HCT116 (cell line): ENCODE results near the gene RHOU. TPM values are rescaled to one million over a fixed set of nuclear protein-coding genes. Genes with fewer than 3 reads are reported as not detected.

Experiments
- ATAC-seq: fragments of 200-7000 bp; cut with Tn5 transposase; 2 replicates; pipeline ENCODE4 v1.9.1; 2020; ENCODE audit warnings: mild to moderate bottlenecking, moderate library complexity
- BruUV-seq: library from RNA; stranded (reverse); fragments of 400-500 nt; replicated peaks from 2 replicates; lab custom pipeline; 2021; lab: Mats Ljungman, UMichigan
- CTCF ChIA-PET: fragments of 300-600 bp; sonication (Branson Sonifier 250); formaldehyde crosslinking; loops from one replicate; lab custom pipeline; 2021; ENCODE audit warnings: antibody characterized with exemption; lab: Charles Lee
- POLR2A ChIA-PET: fragments of 300-600, 350-600 bp; sonication (Branson Sonifier 250); formaldehyde crosslinking; loops from one replicate; lab custom pipeline; 2021; ENCODE audit warnings: antibody characterized with exemption; lab: Charles Lee
- RAD21 ChIA-PET, 2 experiments: fragments of 300-600 bp; sonication (Branson Sonifier 250); formaldehyde crosslinking; loops; one replicate each; lab custom pipeline; 2023; ENCODE audit warnings: low total read pairs in 2 of 2; ENCODE audit not compliant: uncharacterized antibody in 2 of 2, unreplicated experiment in 2 of 2, low non-redundant PET in 1 of 2; lab: Charles Lee
- DNase-seq: peaks from one replicate; pipeline ENCODE4 v3.0.0-alpha.2; 2010; ENCODE audit warnings: low read depth, low spot score
- H2AFZ ChIP-seq: fragments of 200-600 bp; shearing (Covaris generic), sonication (generic); 2 replicates; pipeline ENCODE4 v1.6.1; 2017; ENCODE audit warnings: low read depth, mixed run types, mixed read lengths, antibody characterized with exemption, low read length; ENCODE audit not compliant: poor library complexity, severe bottlenecking
- H3K27ac ChIP-seq: 2 replicates; pipeline ENCODE4 v1.5.1; 2012; ENCODE audit warnings: low read depth, low read length
- H3K27me3 ChIP-seq: fragments of 200-600 bp; sonication (generic); 2 replicates; pipeline ENCODE4 v1.6.1; 2016; ENCODE audit warnings: mixed run types, low read length, mixed read lengths; ENCODE audit not compliant: insufficient read depth
- H3K36me3 ChIP-seq, 2 experiments: fragments of 200-500 bp in 1 of 2; fragments of 200-600 bp in 1 of 2; sonication (Bioruptor generic) in 1 of 2; sonication (generic) in 1 of 2; 2 replicates each; pipeline versions ENCODE4 v1.5.1 to v1.6.1; 2014 to 2016; ENCODE audit warnings: low read length in 2 of 2, inconsistent platforms in 1 of 2, mixed read lengths in 1 of 2, mixed run types in 1 of 2; ENCODE audit not compliant: insufficient read depth in 2 of 2, control insufficient read depth in 1 of 2
- H3K4me1 ChIP-seq, 2 experiments: fragments of 200-600 bp in 1 of 2; sonication (generic) in 1 of 2; 2 replicates each; pipeline versions ENCODE4 v1.5.1 to v1.6.1; 2012 to 2017; ENCODE audit warnings: low read length in 2 of 2, inconsistent platforms in 1 of 2, mild to moderate bottlenecking in 1 of 2, mixed read lengths in 1 of 2, mixed run types in 1 of 2, moderate library complexity in 1 of 2; ENCODE audit not compliant: insufficient read depth in 2 of 2, control insufficient read depth in 1 of 2
- H3K4me2 ChIP-seq: fragments of 200-600 bp; sonication (generic); 2 replicates; pipeline ENCODE4 v1.6.1; 2017; ENCODE audit warnings: mixed run types, low read length, mixed read lengths
- H3K4me3 ChIP-seq, 2 experiments: fragments of 200-600 bp in 1 of 2; sonication (generic) in 1 of 2; replicated peaks in 1 of 2; 2 replicates each; pipeline ENCODE4 v1.5.1; 2011 to 2016; ENCODE audit warnings: low read length in 2 of 2, control low read depth in 1 of 2, low read depth in 1 of 2, mild to moderate bottlenecking in 1 of 2, mixed read lengths in 1 of 2, mixed run types in 1 of 2
- H3K79me2 ChIP-seq: fragments of 200-600 bp; sonication (generic); 2 replicates; pipeline ENCODE4 v1.6.1; 2017; ENCODE audit warnings: mild to moderate bottlenecking, mixed run types, low read length, moderate library complexity, mixed read lengths; ENCODE audit not compliant: insufficient read depth
- H3K9ac ChIP-seq: fragments of 200-600 bp; sonication (generic); 2 replicates; pipeline ENCODE4 v1.6.1; 2016; ENCODE audit warnings: low read length, mixed read lengths
- H3K9me2 ChIP-seq: fragments of 200-600 bp; sonication (generic), shearing (Covaris generic); 2 replicates; pipeline ENCODE4 v1.6.1; 2017; ENCODE audit warnings: mixed run types, mild to moderate bottlenecking, moderate library complexity; ENCODE audit not compliant: insufficient read depth
- H3K9me3 ChIP-seq, 2 experiments: fragments of 200-500 bp in 1 of 2; fragments of 200-600 bp in 1 of 2; sonication (Bioruptor generic) in 1 of 2; sonication (generic) in 1 of 2; 2 replicates each; pipeline ENCODE4 v1.6.1; 2014 to 2017; ENCODE audit warnings: low read length in 2 of 2, mixed read lengths in 2 of 2, inconsistent platforms in 1 of 2, low read depth in 1 of 2, mild to moderate bottlenecking in 1 of 2, mixed run types in 1 of 2, moderate library complexity in 1 of 2; ENCODE audit not compliant: control insufficient read depth in 1 of 2, insufficient read depth in 1 of 2
- H4K20me1 ChIP-seq: fragments of 200-600 bp; sonication (generic), shearing (Covaris generic); 2 replicates; pipeline ENCODE4 v1.6.1; 2017; ENCODE audit warnings: mixed run types, mild to moderate bottlenecking, moderate library complexity; ENCODE audit not compliant: insufficient read depth
- ATF3 ChIP-seq: IDR thresholded peaks from 2 replicates; pipeline ENCODE4 v1.6.1; 2012
- CBX3 ChIP-seq: IDR thresholded peaks from 2 replicates; pipeline ENCODE4 v1.6.1; 2012; ENCODE audit warnings: low read depth
- CTCF ChIP-seq, 3 experiments: fragments of 200-600 bp in 1 of 3; sonication (generic) in 1 of 3; IDR thresholded peaks in 2 of 3; conservative IDR thresholded peaks in 1 of 3; 2 replicates each; pipeline ENCODE4 v1.5.1; 2012 to 2017; ENCODE audit warnings: low read depth in 2 of 3, low read length in 2 of 3, antibody characterized with exemption in 1 of 3, borderline replicate concordance in 1 of 3, control low read depth in 1 of 3, mild to moderate bottlenecking in 1 of 3, mixed read lengths in 1 of 3, mixed run types in 1 of 3, moderate library complexity in 1 of 3; ENCODE audit not compliant: insufficient read depth in 1 of 3
- EGR1 ChIP-seq: IDR thresholded peaks from 2 replicates; pipeline ENCODE4 v1.6.1; 2012; ENCODE audit warnings: low read depth
- ELF1 ChIP-seq: IDR thresholded peaks from 2 replicates; pipeline ENCODE4 v1.6.1; 2012; ENCODE audit warnings: low read depth, borderline replicate concordance
- EZH2 ChIP-seq: fragments of 200-600 bp; sonication (generic); IDR thresholded peaks from 2 replicates; pipeline ENCODE4 v1.6.1; 2017; ENCODE audit warnings: antibody characterized with exemption, mixed run types
- EZH2phosphoT487 ChIP-seq: fragments of 200-600 bp; IDR thresholded peaks from 2 replicates; pipeline ENCODE4 v1.6.1; 2018; ENCODE audit warnings: antibody characterized with exemption, borderline replicate concordance
- JUND ChIP-seq: IDR thresholded peaks from 2 replicates; pipeline ENCODE4 v1.6.1; 2012
- POLR2A ChIP-seq: IDR thresholded peaks from 2 replicates; pipeline ENCODE4 v1.7.0; 2011; ENCODE audit warnings: borderline replicate concordance; ENCODE audit not compliant: insufficient read depth, insufficient read length; ENCODE audit errors: extremely low read depth
- POLR2AphosphoS5 ChIP-seq: IDR thresholded peaks from 2 replicates; pipeline ENCODE4 v1.6.1; 2011; ENCODE audit warnings: mild to moderate bottlenecking, low read depth, low read length, moderate library complexity
- RAD21 ChIP-seq: IDR thresholded peaks from 2 replicates; pipeline ENCODE4 v1.6.1; 2012; ENCODE audit warnings: low read depth, mild to moderate bottlenecking
- SP1 ChIP-seq: IDR thresholded peaks from 2 replicates; pipeline ENCODE4 v1.6.1; 2012; ENCODE audit warnings: low read depth
- SRF ChIP-seq: IDR thresholded peaks from 2 replicates; pipeline ENCODE4 v1.6.1; 2012; ENCODE audit warnings: low read depth
- TCF7L2 ChIP-seq: IDR thresholded peaks from 2 replicates; pipeline ENCODE4 v1.7.0; 2011; ENCODE audit warnings: borderline replicate concordance, inconsistent platforms; ENCODE audit not compliant: insufficient read depth, insufficient read length; ENCODE audit errors: extremely low read depth
- ZBTB33 ChIP-seq: IDR thresholded peaks from 2 replicates; pipeline ENCODE4 v1.6.1; 2011; ENCODE audit warnings: mild to moderate bottlenecking, low read length, moderate library complexity; ENCODE audit not compliant: insufficient replicate concordance; ENCODE audit errors: extremely low read depth
- ZFX ChIP-seq: fragments of 450-650 bp; IDR thresholded peaks from 2 replicates; pipeline ENCODE4 v1.6.1; 2017
- ZNF274 ChIP-seq: fragments of 200-500 bp; sonication (Bioruptor generic); IDR thresholded peaks from 2 replicates; pipeline ENCODE4 v1.6.1; 2014; ENCODE audit warnings: mild to moderate bottlenecking, low read depth, low read length, inconsistent platforms
- intact Hi-C: fragments of 100-400 bp; cut with micrococcal nuclease; formaldehyde crosslinking; loops from 2 replicates; pipeline ENCODE4 v1.10.0; 2022
- total RNA-seq: library from RNA; stranded (reverse); gene quantifications from one replicate; pipeline ENCODE4 v1.2.1, GENCODE V29; 2021; ENCODE audit not compliant: unreplicated experiment

Gene RHOU
- total RNA-seq, 1 experiment from 2014 or later: 4.0 TPM

- Histone ChIP-seq H2AFZ (no peak overlapping the region), H3K4me1 (no peaks in the 10 kb centered on the region), H3K36me3 (no peaks in the 10 kb centered on the region), H3K9me3 (no peaks in the 10 kb centered on the region), H3K9me2 (no peaks in the 10 kb centered on the region), H3K27me3 (peaks cover 5% of the 10 kb centered on the region; the same call in 1 of the 2 replicates), H4K20me1 (no peaks in the 10 kb centered on the region), H3K27ac (no peak overlapping the region), H3K9ac (no peak overlapping the region), H3K4me2 (no peak overlapping the region), H3K79me2 (no peaks in the 10 kb centered on the region), H3K4me3 (no peak overlapping the region)
- CTCF ChIA-PET: no interaction called here
- DNase-seq (no peak), ATAC-seq (no peak)
- intact Hi-C loops: no loop called here
- RAD21 ChIA-PET: no interaction called here
- TF ChIP-seq RAD21 (no peak), ELF1 (no peak), POLR2AphosphoS5 (no peak), TCF7L2 (no peak), EGR1 (no peak), CBX3 (no peak), SP1 (no peak), ZFX (no peak), SRF (no peak), POLR2A (no peak), JUND (no peak), CTCF (IDR thresholded peaks at IDR 0.05 in 2 of 3, conservative IDR thresholded peaks at IDR 0.05 in 1 of 3; ENCODE audit: borderline replicate concordance in 1 of 3, insufficient read depth in 1 of 3, low read depth in 2 of 3, low read length in 2 of 3) (no peak), ATF3 (no peak), EZH2phosphoT487 (no peak), ZNF274 (no peak), ZBTB33 (no peak), EZH2 (no peak)
- POLR2A ChIA-PET: no interaction called here
- no TSS peak for BruUV-seq
Observed at GRCh38 chr1:228725178-228725577, 10.1 kb upstream of the RHOU start.
